ENCODE results near the gene CUBN.

DNA sequence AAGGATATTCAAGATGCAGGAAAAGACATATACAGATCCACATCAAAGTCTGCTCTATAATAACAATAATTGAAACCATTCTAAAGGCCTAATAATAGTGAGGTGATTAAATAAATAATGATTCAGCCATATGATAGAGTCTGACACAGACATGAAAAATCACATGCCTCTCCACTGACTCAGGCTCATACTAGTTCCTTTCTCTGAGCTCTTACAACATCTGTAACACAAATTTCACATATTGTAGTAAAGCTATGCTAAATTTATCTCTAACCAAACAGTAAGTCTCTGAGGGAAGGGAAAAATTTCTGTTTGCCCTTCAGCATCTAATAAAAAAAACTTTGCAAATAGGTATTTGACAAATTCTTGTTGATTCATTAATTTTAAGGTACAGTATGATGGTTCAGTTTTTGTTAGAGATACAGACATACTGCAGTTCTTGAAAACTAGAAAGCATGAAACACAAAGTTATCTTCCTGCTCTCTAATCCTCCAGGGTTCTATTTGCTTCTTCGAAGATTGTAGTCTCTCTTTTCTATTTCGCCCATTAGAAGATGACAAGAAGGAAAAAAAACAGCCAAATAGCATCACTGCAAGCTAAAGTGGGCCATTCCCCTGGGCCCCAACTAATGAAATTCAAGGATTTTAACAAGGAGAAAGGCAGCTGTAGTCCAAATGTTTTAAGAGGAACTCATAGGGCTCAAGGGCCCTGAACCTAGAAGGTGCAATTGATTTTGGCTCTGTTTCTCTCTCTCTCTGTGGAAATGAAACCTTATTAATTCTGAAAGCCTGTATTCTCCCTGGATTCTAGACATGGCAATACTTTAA is 53.9 kb downstream of the CUBN start:
- TF ChIP-seq, protein P1, sequence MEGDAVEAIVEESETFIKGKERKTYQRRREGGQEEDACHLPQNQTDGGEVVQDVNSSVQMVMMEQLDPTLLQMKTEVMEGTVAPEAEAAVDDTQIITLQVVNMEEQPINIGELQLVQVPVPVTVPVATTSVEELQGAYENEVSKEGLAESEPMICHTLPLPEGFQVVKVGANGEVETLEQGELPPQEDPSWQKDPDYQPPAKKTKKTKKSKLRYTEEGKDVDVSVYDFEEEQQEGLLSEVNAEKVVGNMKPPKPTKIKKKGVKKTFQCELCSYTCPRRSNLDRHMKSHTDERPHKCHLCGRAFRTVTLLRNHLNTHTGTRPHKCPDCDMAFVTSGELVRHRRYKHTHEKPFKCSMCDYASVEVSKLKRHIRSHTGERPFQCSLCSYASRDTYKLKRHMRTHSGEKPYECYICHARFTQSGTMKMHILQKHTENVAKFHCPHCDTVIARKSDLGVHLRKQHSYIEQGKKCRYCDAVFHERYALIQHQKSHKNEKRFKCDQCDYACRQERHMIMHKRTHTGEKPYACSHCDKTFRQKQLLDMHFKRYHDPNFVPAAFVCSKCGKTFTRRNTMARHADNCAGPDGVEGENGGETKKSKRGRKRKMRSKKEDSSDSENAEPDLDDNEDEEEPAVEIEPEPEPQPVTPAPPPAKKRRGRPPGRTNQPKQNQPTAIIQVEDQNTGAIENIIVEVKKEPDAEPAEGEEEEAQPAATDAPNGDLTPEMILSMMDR (IDR thresholded peaks at IDR 0.05), result no peak
- peak in 1 of 3 donors; percentile 30 for TF ChIP-seq POLR2AphosphoS5 (IDR thresholded peaks at IDR 0.05)
- no peak for TF ChIP-seq POLR2A (IDR thresholded peaks at IDR 0.05)
